A172 (cell line): Measurements from ENCODE around the gene CDK2. TPM values are rescaled to one million over a fixed set of nuclear protein-coding genes. Genes with fewer than 3 reads are reported as not detected.

Experiments used
- DNase-seq: peaks from one replicate; pipeline ENCODE4 v3.0.0-alpha.2; 2015; ENCODE audit warnings: low spot score
- total RNA-seq: library from RNA; depleted of rRNA; stranded (reverse); fragments of >200 nt; shearing (Covaris generic); gene quantifications from 2 replicates; pipeline ENCODE4 v1.2.3, GENCODE V29; 2014

CDK2 gene
- total RNA-seq, 1 experiment from 2014 or later: 100 TPM

GRCh38 chr12:55937981-55938380, 28.6 kb upstream of the CDK2 start:
- peak; percentile 61 for DNase-seq

- no peak for DNase-seq
Measured at GRCh38 chr12:55938826-55939501, 27.7 kb upstream of the CDK2 start.

DNA sequence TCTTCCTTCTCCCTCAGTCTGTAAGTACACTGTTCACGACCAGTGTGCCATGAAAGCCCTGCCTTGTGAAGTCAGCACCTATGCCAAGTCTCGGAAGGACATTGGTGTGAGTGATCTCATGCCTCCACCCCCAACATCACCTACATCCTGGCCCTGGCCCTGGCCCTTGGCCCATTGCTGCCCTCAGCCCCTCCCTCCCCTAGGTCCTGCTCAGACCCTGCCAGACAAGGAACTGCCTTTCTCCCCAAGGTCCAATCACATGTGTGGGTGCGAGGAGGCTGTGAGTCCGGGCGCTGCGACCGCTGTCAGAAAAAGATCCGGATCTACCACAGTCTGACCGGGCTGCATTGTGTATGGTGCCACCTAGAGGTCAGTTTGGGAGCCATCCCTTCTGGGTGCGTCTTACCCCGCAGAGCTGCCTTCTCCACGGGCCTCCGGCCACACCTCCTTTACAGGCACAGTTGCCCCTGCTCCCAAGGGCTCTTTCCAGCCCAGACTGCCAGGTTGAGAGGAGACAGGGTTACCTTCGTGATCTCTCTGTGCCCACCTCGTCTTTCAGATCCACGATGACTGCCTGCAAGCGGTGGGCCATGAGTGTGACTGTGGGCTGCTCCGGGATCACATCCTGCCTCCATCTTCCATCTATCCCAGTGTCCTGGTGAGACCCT, 26.4 kb upstream of the CDK2 start:
- DNase-seq: peak; percentile 79

DNA sequence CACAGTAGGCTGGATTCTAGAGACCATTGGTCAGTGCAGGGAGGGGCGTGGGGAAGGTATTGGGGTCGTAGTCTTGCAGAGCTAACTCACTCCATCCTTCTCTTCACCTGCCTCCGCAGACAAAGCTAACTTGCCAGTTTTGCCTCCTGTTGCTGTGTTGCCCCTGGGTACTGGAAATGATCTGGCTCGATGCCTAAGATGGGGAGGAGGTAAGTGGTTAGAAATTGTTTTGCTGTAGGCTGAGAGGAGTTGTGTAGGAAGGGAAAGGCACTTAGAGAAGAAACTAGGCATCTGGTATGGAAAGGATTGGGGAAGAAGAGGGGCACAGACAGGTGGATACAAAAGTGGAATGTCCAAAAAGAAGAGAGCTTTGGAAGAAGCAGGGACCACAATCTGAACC, 24.6 kb upstream of the CDK2 start:
- DNase-seq: no peak

DNA sequence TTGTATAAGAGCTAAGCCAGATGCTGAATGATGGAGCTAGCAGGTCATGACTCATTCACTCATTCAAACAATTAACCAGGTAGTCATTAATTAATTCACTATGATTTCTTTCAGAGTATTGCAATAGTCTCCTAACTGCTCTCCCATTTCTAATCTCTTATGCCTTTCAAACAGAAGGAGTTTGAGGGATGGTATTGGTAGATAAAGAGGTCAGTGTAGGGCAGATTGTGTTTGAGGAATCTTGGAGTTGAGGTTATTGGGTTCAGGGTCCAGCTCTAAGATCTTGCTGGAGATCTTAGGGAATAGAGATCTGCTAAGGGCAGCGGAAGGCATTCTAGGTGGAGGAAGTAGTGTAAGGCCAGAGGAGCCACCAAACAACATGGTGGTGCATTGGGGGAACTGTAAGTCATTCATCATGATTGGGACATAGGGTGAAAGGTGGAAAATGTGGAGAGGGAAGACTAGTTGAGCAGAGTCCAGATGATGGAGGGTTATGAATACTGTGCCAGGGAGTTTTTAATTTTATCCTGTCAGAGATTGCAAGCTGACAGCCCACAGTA, 24.0 kb upstream of the CDK2 start:
- no peak for DNase-seq

GRCh38 chr12:55946553-55946952, 20.1 kb upstream of the CDK2 start:
- DNase-seq: no peak

GRCh38 chr12:55955344-55955743, 11.3 kb upstream of the CDK2 start:
- no peak for DNase-seq

DNA sequence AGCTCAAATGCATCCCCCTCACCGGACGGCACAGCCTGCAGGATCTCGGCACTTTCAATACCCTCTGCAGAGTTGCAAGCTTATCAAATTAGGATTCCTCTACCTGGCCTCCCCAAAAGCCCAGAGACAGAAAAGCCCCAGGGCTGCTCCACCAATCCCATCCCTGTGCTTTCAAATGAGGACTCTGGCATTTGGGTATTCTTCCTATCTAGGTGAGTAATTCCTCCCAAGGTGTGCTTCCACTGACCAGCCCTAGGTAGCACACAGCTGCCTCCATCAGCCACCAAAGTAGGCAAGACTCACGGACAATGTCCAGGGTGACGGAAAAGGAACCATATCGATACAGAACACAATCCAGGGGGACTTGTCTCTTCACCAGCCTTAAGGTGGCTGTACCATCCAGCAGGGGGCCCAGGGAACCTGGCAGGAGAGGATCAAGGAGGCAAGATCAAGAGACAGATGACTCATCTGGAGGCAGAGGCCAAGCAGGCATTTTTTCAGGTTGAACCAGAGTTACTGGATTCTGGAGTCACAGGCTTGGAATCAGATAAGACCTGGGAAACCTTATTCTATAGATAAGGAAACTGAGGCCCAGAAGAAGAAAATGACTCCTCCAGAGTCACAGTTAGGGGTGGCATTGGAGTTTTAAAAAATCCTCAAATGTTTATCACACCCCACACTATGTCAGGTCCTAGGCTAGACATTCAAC, 10.7 kb upstream of the CDK2 start:
- DNase-seq: peak; percentile 65

DNA sequence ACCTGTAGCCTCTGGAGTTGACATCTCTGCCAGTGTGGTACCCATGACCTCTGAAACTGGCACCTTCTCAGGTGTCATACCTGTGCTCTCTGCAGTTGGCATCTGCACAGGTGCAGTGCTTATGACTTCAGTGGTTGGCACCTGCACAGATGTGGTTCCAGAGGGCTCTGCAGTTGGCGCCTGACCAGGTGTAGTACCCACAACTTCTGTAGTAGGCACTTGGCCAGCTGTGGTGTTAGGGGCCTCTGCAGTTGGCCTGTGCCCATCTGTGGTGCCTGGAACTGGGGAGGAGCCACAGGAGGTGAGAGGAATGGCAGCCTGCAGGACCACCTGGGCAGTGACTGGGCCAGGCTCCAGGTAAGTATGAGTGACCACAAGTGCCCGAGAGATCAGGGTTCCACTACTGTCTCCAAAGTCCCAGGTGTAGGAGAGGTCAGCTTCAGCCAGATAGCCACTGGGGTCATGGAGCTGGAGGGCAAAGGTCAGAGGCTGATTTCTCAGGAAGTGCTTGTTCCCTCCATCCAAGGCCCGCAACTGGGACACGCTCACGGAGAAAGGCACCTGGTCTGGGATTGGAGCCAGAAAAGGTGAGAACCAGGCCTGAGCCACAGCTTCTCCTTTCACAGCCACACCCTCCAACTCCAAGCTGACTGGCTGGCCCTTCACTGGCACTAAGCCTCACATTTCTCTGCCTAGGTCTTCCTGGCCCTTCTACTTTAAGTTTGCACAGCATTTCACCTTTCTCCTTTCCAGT, 9.3 kb upstream of the CDK2 start:
- DNase-seq: no peak

GRCh38 chr12:55963760-55964159, 2.9 kb upstream of the CDK2 start:
- no peak for DNase-seq

GRCh38 chr12:55965240-55965639, 1.4 kb upstream of the CDK2 start:
- DNase-seq: no peak

DNA sequence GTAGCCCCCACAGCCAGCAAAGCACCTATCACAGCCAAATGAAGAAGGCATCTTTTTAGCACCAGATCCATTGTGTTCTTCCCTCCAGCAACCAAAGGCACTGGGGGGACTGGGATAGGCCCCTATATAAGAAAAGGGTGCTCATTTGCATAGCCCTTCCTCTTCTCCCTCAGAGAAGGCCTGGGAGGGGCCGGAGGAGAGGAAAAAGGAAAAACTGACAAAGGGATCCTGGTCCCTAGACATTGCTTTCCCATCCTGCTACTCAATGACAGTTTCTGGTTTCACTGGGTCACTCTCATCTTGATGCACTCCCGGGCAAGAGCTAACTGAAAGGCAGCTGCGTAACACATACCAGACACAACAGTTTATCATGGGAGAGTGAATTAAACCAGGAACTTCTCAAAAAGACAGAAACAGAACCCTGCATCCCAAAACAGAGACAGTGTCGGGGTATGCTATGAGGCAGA, 656 bp upstream of the CDK2 start, which contains the start of gene PMEL:
TSS of gene PMEL (minus strand) at position 102 of the 467 bp plus-strand sequence. CDS start at position 71, 31 bp downstream.
- DNase-seq: no peak

DNA sequence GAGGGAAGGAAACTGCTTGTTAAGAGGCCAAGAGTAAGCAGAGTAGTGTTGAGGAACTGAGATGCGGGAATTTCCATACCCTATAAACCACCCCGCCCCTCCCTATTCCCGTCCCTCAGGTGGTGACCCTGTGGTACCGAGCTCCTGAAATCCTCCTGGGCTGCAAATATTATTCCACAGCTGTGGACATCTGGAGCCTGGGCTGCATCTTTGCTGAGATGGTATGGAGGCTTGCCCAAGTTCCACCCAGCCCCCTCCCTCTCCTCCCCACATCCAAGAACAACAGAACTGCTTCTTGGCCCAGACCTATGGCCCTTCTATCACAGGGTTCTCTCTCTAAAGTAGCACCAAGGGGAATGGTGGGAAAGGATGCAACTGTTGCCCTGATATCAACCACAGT, 2.7 kb downstream of the CDK2 start:
- DNase-seq: no peak

DNA sequence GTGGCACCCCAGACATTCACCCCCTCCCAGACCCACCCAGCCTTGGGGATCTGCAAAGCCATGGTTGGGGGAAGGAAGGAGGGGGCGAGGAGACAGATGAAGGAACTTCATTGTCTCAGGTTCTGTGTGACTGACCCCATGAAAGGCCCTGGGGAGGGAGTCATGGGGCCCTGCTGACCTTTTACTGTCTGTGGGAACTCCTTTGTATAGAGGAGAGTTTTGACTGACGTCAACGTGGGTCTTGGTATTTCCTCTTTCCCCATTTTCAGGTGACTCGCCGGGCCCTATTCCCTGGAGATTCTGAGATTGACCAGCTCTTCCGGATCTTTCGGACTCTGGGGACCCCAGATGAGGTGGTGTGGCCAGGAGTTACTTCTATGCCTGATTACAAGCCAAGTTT, 4.1 kb downstream of the CDK2 start:
- DNase-seq: no peak

DNA sequence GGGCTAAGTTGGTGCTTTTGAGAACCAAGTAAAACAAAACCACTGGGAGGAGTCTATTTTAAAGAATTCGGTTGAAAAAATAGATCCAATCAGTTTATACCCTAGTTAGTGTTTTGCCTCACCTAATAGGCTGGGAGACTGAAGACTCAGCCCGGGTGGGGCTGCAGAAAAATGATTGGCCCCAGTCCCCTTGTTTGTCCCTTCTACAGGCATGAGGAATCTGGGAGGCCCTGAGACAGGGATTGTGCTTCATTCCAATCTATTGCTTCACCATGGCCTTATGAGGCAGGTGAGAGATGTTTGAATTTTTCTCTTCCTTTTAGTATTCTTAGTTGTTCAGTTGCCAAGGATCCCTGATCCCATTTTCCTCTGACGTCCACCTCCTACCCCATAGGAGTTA, 5.4 kb downstream of the CDK2 start:
- peak; percentile 85 for DNase-seq

- no peak for DNase-seq
Measured at GRCh38 chr12:55972456-55972855, 5.8 kb downstream of the CDK2 start.

DNA sequence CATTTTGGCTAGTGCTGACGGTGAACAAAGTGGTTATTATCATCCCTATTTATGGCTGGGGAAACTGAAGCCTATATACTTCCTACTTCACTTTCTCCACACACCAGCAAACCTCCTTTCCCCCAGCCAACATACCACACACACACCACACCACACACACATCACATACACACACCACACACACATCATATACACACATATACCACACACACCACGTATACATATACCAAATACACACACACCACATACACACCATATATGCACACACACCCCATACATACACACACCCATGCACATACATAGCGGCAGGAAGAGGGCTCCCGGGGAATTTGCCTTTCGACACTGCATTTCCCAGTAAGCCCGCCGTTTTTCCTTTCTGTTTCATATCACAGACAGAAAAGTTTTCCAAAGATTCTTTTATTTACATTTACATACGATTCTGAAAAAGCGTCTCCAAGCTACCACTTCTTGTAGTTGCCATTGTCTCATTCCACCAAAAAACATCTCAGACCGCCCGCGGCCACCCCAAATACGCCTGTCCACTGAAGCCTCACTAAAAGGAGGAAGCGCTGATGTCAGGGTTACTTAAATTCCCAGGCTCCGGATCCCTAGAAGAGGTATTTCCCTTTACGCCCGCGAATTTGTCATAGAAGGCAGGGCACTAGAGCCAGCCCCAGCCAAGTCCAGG, 6.4 kb downstream of the CDK2 start:
- peak; percentile 12 for DNase-seq

DNA sequence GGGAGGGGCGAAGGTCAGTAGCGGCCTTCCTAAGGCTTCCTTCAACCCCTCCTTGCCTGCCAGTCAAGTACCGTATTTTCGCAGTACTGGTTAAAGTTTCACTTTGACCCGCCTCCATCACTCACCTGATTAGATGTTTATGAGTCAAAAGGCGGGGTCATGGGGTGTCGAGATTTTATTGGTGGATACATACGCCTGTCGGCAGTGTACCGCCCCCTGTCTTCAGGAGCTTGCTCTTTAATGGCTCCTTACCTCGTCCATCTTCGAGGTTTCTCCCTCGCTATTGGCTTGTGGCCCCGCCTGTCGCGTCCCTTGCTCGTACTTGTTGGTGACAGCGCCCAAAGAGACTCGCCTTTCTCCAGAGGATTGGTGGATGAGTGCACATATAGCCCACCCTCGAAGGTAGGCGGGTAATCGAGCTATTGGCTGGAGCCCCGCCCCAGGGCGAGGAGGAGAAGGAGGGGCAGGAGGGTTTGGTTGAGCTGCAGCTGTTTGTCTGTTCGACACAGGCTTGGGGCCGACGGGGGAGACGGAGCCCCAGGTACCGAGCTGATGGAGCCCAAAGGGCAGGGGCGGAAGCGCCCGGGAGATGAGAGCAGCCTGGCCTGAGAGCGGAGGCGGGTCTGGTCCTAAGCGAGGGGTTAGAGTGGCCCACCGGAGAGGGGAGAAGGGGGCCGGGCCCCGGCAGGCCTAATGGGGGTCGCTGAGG, 7.1 kb downstream of the CDK2 start, which contains the start of gene RAB5B:
TSS of gene RAB5B (plus strand) at position 480 of the 709 bp plus-strand sequence. CDS start 12,883 bp downstream, outside the sequence.
- peak; percentile 100 for DNase-seq

- peak; percentile 33 for DNase-seq
Measured at GRCh38 chr12:55974308-55974730, 7.7 kb downstream of the CDK2 start.

GRCh38 chr12:55978393-55978792, 11.8 kb downstream of the CDK2 start:
- DNase-seq: no peak
